Uterus (tissue), 2 donors: Measurements from ENCODE around the gene PCDHB10.

ENCODE experiments used
- POLR2A ChIP-seq, 2 donors: fragments of 450-650 bp; IDR thresholded peaks; one replicate each; pipeline ENCODE4 v1.6.1; 2016; ENCODE audit warnings: antibody characterized with exemption in 2 of 2, mild to moderate bottlenecking in 1 of 2, moderate library complexity in 1 of 2
- TF ChIP-seq, protein P1 (sequence below), 4 experiments: fragments of 200-600 bp in 2 of 4; fragments of 450-650 bp in 2 of 4; sonication (generic) in 2 of 4; IDR thresholded peaks; one replicate each; pipeline ENCODE4 v1.5.1; 2016 to 2019; ENCODE audit warnings: antibody characterized with exemption in 4 of 4, mild to moderate bottlenecking in 2 of 4, moderate library complexity in 1 of 4

- TF ChIP-seq, protein P1, sequence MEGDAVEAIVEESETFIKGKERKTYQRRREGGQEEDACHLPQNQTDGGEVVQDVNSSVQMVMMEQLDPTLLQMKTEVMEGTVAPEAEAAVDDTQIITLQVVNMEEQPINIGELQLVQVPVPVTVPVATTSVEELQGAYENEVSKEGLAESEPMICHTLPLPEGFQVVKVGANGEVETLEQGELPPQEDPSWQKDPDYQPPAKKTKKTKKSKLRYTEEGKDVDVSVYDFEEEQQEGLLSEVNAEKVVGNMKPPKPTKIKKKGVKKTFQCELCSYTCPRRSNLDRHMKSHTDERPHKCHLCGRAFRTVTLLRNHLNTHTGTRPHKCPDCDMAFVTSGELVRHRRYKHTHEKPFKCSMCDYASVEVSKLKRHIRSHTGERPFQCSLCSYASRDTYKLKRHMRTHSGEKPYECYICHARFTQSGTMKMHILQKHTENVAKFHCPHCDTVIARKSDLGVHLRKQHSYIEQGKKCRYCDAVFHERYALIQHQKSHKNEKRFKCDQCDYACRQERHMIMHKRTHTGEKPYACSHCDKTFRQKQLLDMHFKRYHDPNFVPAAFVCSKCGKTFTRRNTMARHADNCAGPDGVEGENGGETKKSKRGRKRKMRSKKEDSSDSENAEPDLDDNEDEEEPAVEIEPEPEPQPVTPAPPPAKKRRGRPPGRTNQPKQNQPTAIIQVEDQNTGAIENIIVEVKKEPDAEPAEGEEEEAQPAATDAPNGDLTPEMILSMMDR (IDR thresholded peaks at IDR 0.05): no peak
- TF ChIP-seq POLR2A (IDR thresholded peaks at IDR 0.05): no peak
Observed at GRCh38 chr5:141150993-141151325, 41.2 kb upstream of the PCDHB10 start.
